ENCODE data around the gene NTM.

NTM gene

GRCh38 chr11:132134322-132134721 lies 763.9 kb downstream of the NTM start:
- Histone ChIP-seq H3K4me3 (ENCODE audit: low read length) (no peak overlapping the region), H3K9ac (ENCODE audit: low read length) (no peak overlapping the region), H3K9me3 (ENCODE audit: insufficient read depth, low read length) (no peaks in the 10 kb centered on the region), H3K27me3 (ENCODE audit: low read depth, low read length) (peaks cover 18% of the 10 kb centered on the region), H4K20me1 (ENCODE audit: insufficient read depth, low read length) (no peaks in the 10 kb centered on the region), H3K79me2 (ENCODE audit: low read length) (no peaks in the 10 kb centered on the region), H3K4me1 (ENCODE audit: low read length) (no peaks in the 10 kb centered on the region), H3K4me2 (ENCODE audit: low read length) (no peak overlapping the region), H3K27ac (ENCODE audit: low read length) (no peak overlapping the region), H2AFZ (ENCODE audit: low read depth, low read length) (no peak overlapping the region), H3K36me3 (replicated peaks; ENCODE audit: low read depth, low read length) (no peaks in the 10 kb centered on the region)
- TF ChIP-seq CTCF (IDR thresholded peaks at IDR 0.05; ENCODE audit: low read depth, low read length) (no peak), EZH2phosphoT487 (IDR thresholded peaks at IDR 0.05; ENCODE audit: low read depth) (no peak)

GRCh38 chr11:132137289-132137980 lies 767.0 kb downstream of the NTM start:
- H3K9me3 ChIP-seq (ENCODE audit: insufficient read depth, low read length): no peaks in the 10 kb centered on the region
- H3K9ac ChIP-seq (ENCODE audit: low read length): no peak overlapping the region
- TF ChIP-seq CTCF (IDR thresholded peaks at IDR 0.05; ENCODE audit: low read depth, low read length): no peak
- H2AFZ ChIP-seq (ENCODE audit: low read depth, low read length): no peak overlapping the region
- H3K4me3 ChIP-seq (ENCODE audit: low read length): no peak overlapping the region
- no peaks in the 10 kb centered on the region for H3K4me1 ChIP-seq (ENCODE audit: low read length)
- peaks cover 10% of the 10 kb centered on the region; the same call in 1 of the 2 replicates for H3K27me3 ChIP-seq (ENCODE audit: low read depth, low read length)
- H3K4me2 ChIP-seq (ENCODE audit: low read length): no peak overlapping the region
- no peak overlapping the region for H3K27ac ChIP-seq (ENCODE audit: low read length)
- H4K20me1 ChIP-seq (ENCODE audit: insufficient read depth, low read length): no peaks in the 10 kb centered on the region
- H3K36me3 ChIP-seq (replicated peaks; ENCODE audit: low read depth, low read length): no peaks in the 10 kb centered on the region
- H3K79me2 ChIP-seq (ENCODE audit: low read length): no peaks in the 10 kb centered on the region

DNA sequence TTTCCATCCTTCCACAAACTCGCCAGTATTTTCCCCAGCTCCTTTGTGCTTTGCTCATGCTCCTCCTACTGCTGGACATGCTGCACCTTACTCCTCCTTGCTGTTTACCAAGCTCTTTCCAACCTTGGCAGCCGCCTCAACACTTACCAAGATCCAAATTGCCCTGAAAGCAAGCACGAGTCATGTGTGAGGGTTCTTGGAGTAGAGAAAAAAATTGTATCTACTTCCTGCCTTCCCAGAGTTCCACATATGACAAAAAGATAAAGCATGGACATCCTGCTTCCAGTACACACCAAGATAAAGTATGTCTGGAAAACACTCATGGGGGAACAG lies 767.5 kb downstream of the NTM start:
- Histone ChIP-seq H4K20me1 (ENCODE audit: insufficient read depth, low read length) (no peaks in the 10 kb centered on the region), H3K79me2 (ENCODE audit: low read length) (no peaks in the 10 kb centered on the region), H3K9ac (ENCODE audit: low read length) (no peak overlapping the region), H3K4me2 (ENCODE audit: low read length) (no peak overlapping the region), H3K27me3 (ENCODE audit: low read depth, low read length) (peaks cover 10% of the 10 kb centered on the region; the same call in 1 of the 2 replicates), H2AFZ (ENCODE audit: low read depth, low read length) (no peak overlapping the region), H3K9me3 (ENCODE audit: insufficient read depth, low read length) (no peaks in the 10 kb centered on the region), H3K36me3 (replicated peaks; ENCODE audit: low read depth, low read length) (no peaks in the 10 kb centered on the region), H3K4me1 (ENCODE audit: low read length) (no peaks in the 10 kb centered on the region), H3K27ac (ENCODE audit: low read length) (no peak overlapping the region), H3K4me3 (ENCODE audit: low read length) (no peak overlapping the region)
- TF ChIP-seq EZH2phosphoT487 (IDR thresholded peaks at IDR 0.05; ENCODE audit: low read depth) (no peak), CTCF (IDR thresholded peaks at IDR 0.05; ENCODE audit: low read depth, low read length) (no peak)

DNA sequence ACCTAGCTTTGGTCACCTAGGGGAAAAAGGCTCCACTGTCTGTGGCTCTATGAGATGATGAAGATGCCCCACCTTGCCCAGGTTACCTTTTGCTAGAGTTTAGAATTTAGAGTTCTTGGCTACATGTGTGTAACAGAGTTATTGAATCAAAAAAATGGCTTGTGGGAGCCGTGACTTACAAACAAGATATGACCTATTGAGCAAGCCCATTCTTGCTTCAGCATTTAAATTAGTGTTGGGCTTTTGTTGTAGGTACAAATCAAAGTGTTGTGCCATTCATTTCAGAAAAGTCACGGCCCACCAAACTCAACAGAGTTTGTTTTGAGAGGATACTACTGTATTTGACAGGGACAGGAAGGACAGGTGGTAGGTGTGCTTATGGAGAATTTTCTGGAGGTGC lies 768.8 kb downstream of the NTM start:
- peaks cover 10% of the 10 kb centered on the region; the same call in 1 of the 2 replicates for H3K27me3 ChIP-seq (ENCODE audit: low read depth, low read length)
- no peaks in the 10 kb centered on the region for H3K4me1 ChIP-seq (ENCODE audit: low read length)
- no peak overlapping the region for H3K27ac ChIP-seq (ENCODE audit: low read length)
- H2AFZ ChIP-seq (ENCODE audit: low read depth, low read length): no peak overlapping the region
- H3K36me3 ChIP-seq (replicated peaks; ENCODE audit: low read depth, low read length): no peaks in the 10 kb centered on the region
- TF ChIP-seq EZH2phosphoT487 (IDR thresholded peaks at IDR 0.05; ENCODE audit: low read depth) (no peak), CTCF (IDR thresholded peaks at IDR 0.05; ENCODE audit: low read depth, low read length) (no peak)
- H3K4me2 ChIP-seq (ENCODE audit: low read length): no peak overlapping the region
- no peaks in the 10 kb centered on the region for H3K9me3 ChIP-seq (ENCODE audit: insufficient read depth, low read length)
- H3K4me3 ChIP-seq (ENCODE audit: low read length): no peak overlapping the region
- H3K9ac ChIP-seq (ENCODE audit: low read length): no peak overlapping the region
- H3K79me2 ChIP-seq (ENCODE audit: low read length): no peaks in the 10 kb centered on the region
- no peaks in the 10 kb centered on the region for H4K20me1 ChIP-seq (ENCODE audit: insufficient read depth, low read length)

All from OCI-LY3 (cell line).